Activated CD4-positive, alpha-beta T cell treated with anti-CD3 and anti-CD28 coated beads, Interleukin-2, amount 10 ng/mL, durations not matched to agents 7 days and 5 days (primary cell): ENCODE results near the gene MEX3D. TPM values are rescaled to one million over a fixed set of nuclear protein-coding genes. Genes with fewer than 3 reads are reported as not detected.
A peak's percentile ranks its signal among the peaks of the same experiment; 100 is the strongest.

Source experiments
- CTCF ChIA-PET: fragments of 350-600 bp; sonication (Branson Sonifier 250); formaldehyde crosslinking; loops from one replicate; lab custom pipeline; 2021; ENCODE audit warnings: antibody characterized with exemption; lab: Charles Lee
- POLR2A ChIA-PET: fragments of 350-600 bp; sonication (Branson Sonifier 250); formaldehyde crosslinking; loops from one replicate; lab custom pipeline; 2021; ENCODE audit warnings: antibody characterized with exemption; lab: Charles Lee
- DNase-seq: peaks from one replicate; pipeline ENCODE4 v3.0.0-alpha.2; 2020
- H3K27ac Mint-ChIP-seq: one replicate; pipeline ENCODE4 v1.8.0; 2021; ENCODE audit warnings: mild to moderate bottlenecking, moderate library complexity, mixed read lengths
- H3K27me3 Mint-ChIP-seq: one replicate; pipeline ENCODE4 v1.8.0; 2021; ENCODE audit warnings: mixed read lengths
- H3K36me3 Mint-ChIP-seq: one replicate; pipeline ENCODE4 v1.8.0; 2021; ENCODE audit warnings: low read depth, mixed read lengths
- H3K4me1 Mint-ChIP-seq: one replicate; pipeline ENCODE4 v1.8.0; 2021; ENCODE audit warnings: mixed read lengths
- H3K4me3 Mint-ChIP-seq: one replicate; pipeline ENCODE4 v1.8.0; 2021; ENCODE audit warnings: mild to moderate bottlenecking, moderate library complexity, mixed read lengths
- H3K9me3 Mint-ChIP-seq: one replicate; pipeline ENCODE4 v1.8.0; 2021; ENCODE audit warnings: mixed read lengths
- total RNA-seq, 2 experiments: library from RNA; stranded (reverse); gene quantifications; one replicate each; pipeline ENCODE4 v1.2.3, GENCODE V29; 2021

Gene MEX3D
- total RNA-seq, 2 experiments from 2014 or later: 10.0 to 12.1 TPM

GRCh38 chr19:1608359-1609102 is 40.4 kb upstream of the MEX3D start:
- CTCF ChIA-PET: interaction anchor here (1.3 to 1.8 kb wide), 2 partner anchors 10 to 62 kb away, joined by 3 to 4 read pairs; no protein-coding TSS in a partner anchor
- Mint-ChIP-seq H3K27ac (peak overlapping the region; percentile 79), H3K27me3 (no peaks in the 10 kb centered on the region), H3K9me3 (no peaks in the 10 kb centered on the region), H3K4me1 (peaks cover 48% of the 10 kb centered on the region), H3K36me3 (peaks cover 9% of the 10 kb centered on the region), H3K4me3 (peak overlapping the region; percentile 33)
- POLR2A ChIA-PET: no interaction called here
- DNase-seq: peak; percentile 44

GRCh38 chr19:1606138-1606651 is 38.1 kb upstream of the MEX3D start:
- Mint-ChIP-seq H3K9me3 (no peaks in the 10 kb centered on the region), H3K27ac (peak overlapping the region; percentile 99), H3K27me3 (no peaks in the 10 kb centered on the region), H3K4me1 (peaks cover 57% of the 10 kb centered on the region), H3K36me3 (peaks cover 11% of the 10 kb centered on the region), H3K4me3 (peak overlapping the region; percentile 99)
- CTCF ChIA-PET: interaction anchor here (1.2 to 3.2 kb wide), 4 partner anchors 13 to 44 kb away, joined by 3 to 13 read pairs (median 5); partner anchors contain the start of gene MBD3
- DNase-seq: no peak
- POLR2A ChIA-PET: interaction anchor here (1.0 kb wide), 1 partner anchor 13 kb away, joined by 3 read pairs; the partner anchor contains the start of gene MBD3

GRCh38 chr19:1605236-1606137 is 37.4 kb upstream of the MEX3D start, which contains the start of gene UQCR11:
Gene UQCR11, minus strand, starts transcription at chr19:1605462. Its CDS starts 53 bp downstream, at chr19:1605409.
- peak; percentile 94 for DNase-seq
- Mint-ChIP-seq H3K4me1 (peaks cover 56% of the 10 kb centered on the region), H3K4me3 (peak within 1 kb of the TSS; percentile 99), H3K27me3 (no peaks in the 10 kb centered on the region), H3K27ac (peak within 1 kb of the TSS; percentile 99), H3K9me3 (no peaks in the 10 kb centered on the region), H3K36me3 (peaks cover 9% of the 10 kb centered on the region)
- ChIA-PET CTCF (interaction anchor here (1.0 to 3.2 kb wide), 5 partner anchors 12 to 45 kb away, joined by 3 to 13 read pairs (median 3); partner anchors contain the start of gene MBD3), POLR2A (interaction anchor here (0.5 to 1.0 kb wide), 2 partner anchors 13 to 742 kb away, joined by 3 to 7 read pairs; partner anchors contain the start of gene MBD3)

- DNase-seq: no peak
- peaks cover 36% of the 10 kb centered on the region for H3K4me1 Mint-ChIP-seq
- H3K4me3 Mint-ChIP-seq: no peak overlapping the region
- CTCF ChIA-PET: interaction anchor here (1.0 kb wide), 2 partner anchors 23 to 219 kb away, joined by 3 to 4 read pairs; partner anchors contain the start of gene NDUFS7
- no peaks in the 10 kb centered on the region for H3K9me3 Mint-ChIP-seq
- H3K27ac Mint-ChIP-seq: no peak overlapping the region
- no peaks in the 10 kb centered on the region for H3K27me3 Mint-ChIP-seq
- POLR2A ChIA-PET: no interaction called here
- peaks cover 21% of the 10 kb centered on the region for H3K36me3 Mint-ChIP-seq
Measured at GRCh38 chr19:1602091-1602707, 34.1 kb upstream of the MEX3D start.

- H3K27me3 Mint-ChIP-seq: no peaks in the 10 kb centered on the region
- no peaks in the 10 kb centered on the region for H3K9me3 Mint-ChIP-seq
- no peak overlapping the region for H3K27ac Mint-ChIP-seq
- ChIA-PET POLR2A (no interaction called here), CTCF (interaction anchor here (0.6 to 1.0 kb wide), 3 partner anchors 23 to 218 kb away, joined by 3 to 4 read pairs (median 3); partner anchors contain the start of gene NDUFS7)
- H3K4me3 Mint-ChIP-seq: no peak overlapping the region
- DNase-seq: no peak
- H3K36me3 Mint-ChIP-seq: peaks cover 22% of the 10 kb centered on the region
- H3K4me1 Mint-ChIP-seq: peaks cover 32% of the 10 kb centered on the region
Measured at GRCh38 chr19:1601613-1602064, 33.5 kb upstream of the MEX3D start.

- DNase-seq: no peak
- Mint-ChIP-seq H3K9me3 (no peaks in the 10 kb centered on the region), H3K27me3 (no peaks in the 10 kb centered on the region), H3K4me1 (peaks cover 19% of the 10 kb centered on the region), H3K36me3 (peaks cover 24% of the 10 kb centered on the region), H3K4me3 (no peak overlapping the region), H3K27ac (no peak overlapping the region)
- ChIA-PET POLR2A (no interaction called here), CTCF (interaction anchor here (0.6 kb wide), 1 partner anchor 51 kb away, joined by 3 read pairs; no protein-coding TSS in a partner anchor)
Measured at GRCh38 chr19:1599460-1599846, 31.3 kb upstream of the MEX3D start.

GRCh38 chr19:1598777-1599459 is 30.8 kb upstream of the MEX3D start:
- Mint-ChIP-seq H3K9me3 (no peaks in the 10 kb centered on the region), H3K4me1 (peaks cover 14% of the 10 kb centered on the region), H3K27me3 (no peaks in the 10 kb centered on the region), H3K27ac (no peak overlapping the region), H3K36me3 (peaks cover 22% of the 10 kb centered on the region), H3K4me3 (no peak overlapping the region)
- POLR2A ChIA-PET: interaction anchor here (0.5 kb wide), 1 partner anchor 71 kb away, joined by 3 read pairs; no protein-coding TSS in a partner anchor
- CTCF ChIA-PET: interaction anchor here (1.1 kb wide), 1 partner anchor 9 kb away, joined by 3 read pairs; no protein-coding TSS in a partner anchor
- DNase-seq: no peak

- H3K27ac Mint-ChIP-seq: no peak overlapping the region
- CTCF ChIA-PET: interaction anchor here (0.8 to 2.4 kb wide), 2 partner anchors 9 to 11 kb away, joined by 3 to 13 read pairs; partner anchors contain the start of gene UQCR11
Measured at GRCh38 chr19:1593501-1593772, 25.3 kb upstream of the MEX3D start.

GRCh38 chr19:1592755-1593500 is 24.8 kb upstream of the MEX3D start, which contains the start of gene MBD3:
Gene MBD3, minus strand, starts transcription at chr19:1592865. Its CDS starts 234 bp downstream, at chr19:1592631.
- DNase-seq: peak; percentile 87
- ChIA-PET CTCF (interaction anchor here (0.6 to 2.4 kb wide), 4 partner anchors 8 to 203 kb away, joined by 3 to 13 read pairs (median 4); partner anchors contain the start of gene UQCR11), POLR2A (interaction anchor here (0.6 kb wide), 2 partner anchors 13 to 58 kb away, joined by 3 read pairs; no protein-coding TSS in a partner anchor)
- H3K27me3 Mint-ChIP-seq: no peaks in the 10 kb centered on the region
- H3K4me3 Mint-ChIP-seq: peak within 1 kb of the TSS; percentile 86
- peaks cover 11% of the 10 kb centered on the region for H3K36me3 Mint-ChIP-seq
- H3K4me1 Mint-ChIP-seq: peaks cover 21% of the 10 kb centered on the region
- peak within 1 kb of the TSS; percentile 93 for H3K27ac Mint-ChIP-seq
- H3K9me3 Mint-ChIP-seq: no peaks in the 10 kb centered on the region

More at GRCh38 chr19:1593501-1593772, 25.3 kb upstream of the MEX3D start:
- POLR2A ChIA-PET: interaction anchor here (0.6 kb wide), 1 partner anchor 58 kb away, joined by 3 read pairs; no protein-coding TSS in a partner anchor
- no peak for DNase-seq
- H3K9me3 Mint-ChIP-seq: no peaks in the 10 kb centered on the region
- peaks cover 12% of the 10 kb centered on the region for H3K36me3 Mint-ChIP-seq
- peaks cover 21% of the 10 kb centered on the region for H3K4me1 Mint-ChIP-seq
- H3K4me3 Mint-ChIP-seq: peak overlapping the region; percentile 85
- H3K27me3 Mint-ChIP-seq: no peaks in the 10 kb centered on the region

GRCh38 chr19:1592024-1592754 is 24.1 kb upstream of the MEX3D start:
- CTCF ChIA-PET: interaction anchor here (0.7 to 2.4 kb wide), 3 partner anchors 12 to 135 kb away, joined by 3 to 13 read pairs (median 4); partner anchors contain the start of gene UQCR11
- H3K9me3 Mint-ChIP-seq: no peaks in the 10 kb centered on the region
- no peaks in the 10 kb centered on the region for H3K27me3 Mint-ChIP-seq
- H3K27ac Mint-ChIP-seq: peak overlapping the region; percentile 93
- H3K4me1 Mint-ChIP-seq: peaks cover 21% of the 10 kb centered on the region
- DNase-seq: peak; percentile 82
- peaks cover 3% of the 10 kb centered on the region for H3K36me3 Mint-ChIP-seq
- POLR2A ChIA-PET: interaction anchor here (0.6 kb wide), 1 partner anchor 14 kb away, joined by 3 read pairs; no protein-coding TSS in a partner anchor
- H3K4me3 Mint-ChIP-seq: peak overlapping the region; percentile 86
